ENCODE data around the gene SLIT3. TPM values are rescaled to one million over a fixed set of nuclear protein-coding genes. Genes with fewer than 3 reads are reported as not detected.
A peak's percentile ranks its signal among the peaks of the same experiment; 100 is the strongest.

The SLIT3 gene
- total and polyA plus RNA-seq, 2 donors from 2014 or later, result 14.5 to 54.1 TPM

DNA sequence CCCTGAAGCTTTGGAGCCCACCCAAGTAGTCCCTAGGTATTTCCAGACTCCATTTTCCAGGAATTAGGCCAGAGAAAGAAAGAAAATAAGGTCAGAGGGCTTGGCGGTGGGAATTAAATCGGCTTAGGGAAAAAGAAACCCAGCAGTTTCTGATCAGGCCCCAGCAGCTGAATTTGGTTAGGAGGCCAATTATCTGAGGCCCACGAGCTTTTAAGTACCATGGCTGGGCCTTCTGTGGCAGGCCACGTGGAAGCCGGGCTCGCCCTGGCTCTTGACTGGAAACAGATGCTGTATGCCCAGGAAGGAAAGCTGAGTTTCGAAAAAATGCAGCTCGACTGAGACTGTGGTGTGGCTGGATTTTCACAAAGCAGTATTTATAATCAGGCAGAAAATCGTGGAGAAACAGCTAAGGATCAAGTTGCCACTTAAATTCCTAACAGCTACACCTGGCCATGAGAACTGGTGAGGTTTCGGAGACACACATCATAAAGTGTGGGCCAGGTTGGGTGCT is 646.7 kb downstream of the SLIT3 start:
- H3K9ac ChIP-seq (ENCODE audit: low read length in 3 of 3), result no peak overlapping the region
- no peaks in the 10 kb centered on the region for H3K36me3 ChIP-seq (ENCODE audit: control insufficient read depth in 2 of 3, insufficient read depth in 3 of 3, low read length in 3 of 3)
- no peak overlapping the region for H3K4me3 ChIP-seq (ENCODE audit: low read length in 3 of 3)
- DNase-seq (peak in 4 of 5 donors; percentile 57 to 82 (median 67)), FAIRE-seq (no peak)
- no peaks in the 10 kb centered on the region for H3K27me3 ChIP-seq (ENCODE audit: control insufficient read depth, insufficient read depth, low read length)
- no peaks in the 10 kb centered on the region for H3K4me1 ChIP-seq (ENCODE audit: control insufficient read depth in 2 of 3, insufficient read depth in 2 of 3, low read depth in 1 of 3, low read length in 3 of 3)
- TF ChIP-seq, protein P1, sequence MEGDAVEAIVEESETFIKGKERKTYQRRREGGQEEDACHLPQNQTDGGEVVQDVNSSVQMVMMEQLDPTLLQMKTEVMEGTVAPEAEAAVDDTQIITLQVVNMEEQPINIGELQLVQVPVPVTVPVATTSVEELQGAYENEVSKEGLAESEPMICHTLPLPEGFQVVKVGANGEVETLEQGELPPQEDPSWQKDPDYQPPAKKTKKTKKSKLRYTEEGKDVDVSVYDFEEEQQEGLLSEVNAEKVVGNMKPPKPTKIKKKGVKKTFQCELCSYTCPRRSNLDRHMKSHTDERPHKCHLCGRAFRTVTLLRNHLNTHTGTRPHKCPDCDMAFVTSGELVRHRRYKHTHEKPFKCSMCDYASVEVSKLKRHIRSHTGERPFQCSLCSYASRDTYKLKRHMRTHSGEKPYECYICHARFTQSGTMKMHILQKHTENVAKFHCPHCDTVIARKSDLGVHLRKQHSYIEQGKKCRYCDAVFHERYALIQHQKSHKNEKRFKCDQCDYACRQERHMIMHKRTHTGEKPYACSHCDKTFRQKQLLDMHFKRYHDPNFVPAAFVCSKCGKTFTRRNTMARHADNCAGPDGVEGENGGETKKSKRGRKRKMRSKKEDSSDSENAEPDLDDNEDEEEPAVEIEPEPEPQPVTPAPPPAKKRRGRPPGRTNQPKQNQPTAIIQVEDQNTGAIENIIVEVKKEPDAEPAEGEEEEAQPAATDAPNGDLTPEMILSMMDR (IDR thresholded peaks at IDR 0.05; ENCODE audit: borderline replicate concordance, extremely low read depth, insufficient read depth), result no peak
- no peak overlapping the region for H3K27ac ChIP-seq (ENCODE audit: low read depth in 2 of 2, low read length in 2 of 2)
- H3K9me3 ChIP-seq (ENCODE audit: control insufficient read depth in 2 of 3, insufficient read depth in 1 of 3, low read length in 3 of 3), result no peaks in the 10 kb centered on the region
- intact Hi-C loops (cut with DNase I), result no loop called here

DNA sequence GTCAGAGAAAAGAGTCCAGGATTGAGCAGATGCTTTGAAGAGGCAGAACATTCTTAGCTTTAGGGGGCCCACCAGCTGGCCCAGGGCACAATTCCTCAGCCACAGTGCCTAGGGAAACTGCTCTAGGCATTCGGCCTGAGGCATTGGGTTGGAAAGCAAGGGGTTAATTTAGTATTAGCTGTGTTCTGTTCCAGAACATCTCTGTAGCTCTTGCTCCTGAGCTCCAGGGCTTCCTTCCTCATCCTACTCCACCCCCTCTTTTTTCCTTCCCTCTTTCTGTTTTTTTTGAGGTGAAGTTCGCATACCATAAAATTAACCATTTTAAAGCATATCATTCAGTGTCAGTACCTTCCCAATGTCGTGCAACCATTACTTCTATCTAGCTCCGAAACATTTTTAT is 647.3 kb downstream of the SLIT3 start:
- TF ChIP-seq, protein P1 (IDR thresholded peaks at IDR 0.05; ENCODE audit: borderline replicate concordance, extremely low read depth, insufficient read depth), result no peak
- H3K27me3 ChIP-seq (ENCODE audit: control insufficient read depth, insufficient read depth, low read length), result no peaks in the 10 kb centered on the region
- intact Hi-C loops (cut with DNase I), result no loop called here
- no peaks in the 10 kb centered on the region for H3K9me3 ChIP-seq (ENCODE audit: control insufficient read depth in 2 of 3, insufficient read depth in 1 of 3, low read length in 3 of 3)
- no peak overlapping the region for H3K27ac ChIP-seq (ENCODE audit: low read depth in 2 of 2, low read length in 2 of 2)
- H3K36me3 ChIP-seq (ENCODE audit: control insufficient read depth in 2 of 3, insufficient read depth in 3 of 3, low read length in 3 of 3), result no peaks in the 10 kb centered on the region
- H3K4me3 ChIP-seq (ENCODE audit: low read length in 3 of 3), result no peak overlapping the region
- no peaks in the 10 kb centered on the region for H3K4me1 ChIP-seq (ENCODE audit: control insufficient read depth in 2 of 3, insufficient read depth in 2 of 3, low read depth in 1 of 3, low read length in 3 of 3)
- FAIRE-seq, result no peak
- DNase-seq, result no peak
- no peak overlapping the region for H3K9ac ChIP-seq (ENCODE audit: low read length in 3 of 3)

DNA sequence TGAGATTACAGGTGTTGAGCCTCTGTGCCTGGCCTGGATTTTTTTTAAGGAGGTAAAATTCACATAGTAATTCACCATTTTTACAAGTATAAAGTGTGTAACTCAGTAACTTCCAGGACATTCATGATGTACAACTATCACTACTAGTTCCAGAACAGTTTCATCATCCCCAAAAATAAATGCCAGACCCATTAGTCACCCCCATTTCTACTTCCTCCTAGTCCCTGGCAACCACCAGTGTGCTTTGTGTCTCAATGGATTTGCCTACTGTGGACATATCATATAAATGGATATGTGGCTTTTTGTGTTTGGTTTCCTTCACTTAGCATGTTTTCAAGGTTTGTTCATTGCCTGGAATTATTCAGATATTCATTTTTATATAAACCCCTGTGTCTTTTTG is 649.3 kb downstream of the SLIT3 start:
- no peaks in the 10 kb centered on the region for H3K9me3 ChIP-seq (ENCODE audit: control insufficient read depth in 2 of 3, insufficient read depth in 1 of 3, low read length in 3 of 3)
- no peak for DNase-seq
- H3K9ac ChIP-seq (ENCODE audit: low read length in 3 of 3), result no peak overlapping the region
- TF ChIP-seq, protein P1 (IDR thresholded peaks at IDR 0.05; ENCODE audit: borderline replicate concordance, extremely low read depth, insufficient read depth), result no peak
- H3K4me3 ChIP-seq (ENCODE audit: low read length in 3 of 3), result no peak overlapping the region
- no peak for FAIRE-seq
- no peaks in the 10 kb centered on the region for H3K27me3 ChIP-seq (ENCODE audit: control insufficient read depth, insufficient read depth, low read length)
- no peaks in the 10 kb centered on the region for H3K4me1 ChIP-seq (ENCODE audit: control insufficient read depth in 2 of 3, insufficient read depth in 2 of 3, low read depth in 1 of 3, low read length in 3 of 3)
- intact Hi-C loops (cut with DNase I), result no loop called here
- no peaks in the 10 kb centered on the region for H3K36me3 ChIP-seq (ENCODE audit: control insufficient read depth in 2 of 3, insufficient read depth in 3 of 3, low read length in 3 of 3)
- H3K27ac ChIP-seq (ENCODE audit: low read depth in 2 of 2, low read length in 2 of 2), result no peak overlapping the region

DNA sequence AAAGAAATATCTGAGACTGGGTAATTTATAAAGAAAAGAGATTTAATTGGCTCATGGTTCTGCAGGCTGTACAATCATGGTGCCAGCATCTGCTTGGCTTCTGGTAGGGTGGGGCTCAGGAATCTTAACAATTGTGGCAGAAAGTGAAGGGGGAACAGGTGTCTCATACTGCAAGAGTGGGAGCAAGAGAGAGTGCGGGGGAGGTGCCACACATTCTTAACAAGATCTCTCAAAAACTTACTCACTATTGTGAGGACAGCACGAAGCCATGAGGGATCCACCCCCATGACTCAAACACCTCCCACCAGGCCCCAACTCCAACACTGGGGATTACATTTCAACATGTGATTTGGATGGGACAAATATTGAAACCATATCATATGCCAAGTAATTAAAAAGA is 651.6 kb downstream of the SLIT3 start:
- Histone ChIP-seq H3K36me3 (ENCODE audit: control insufficient read depth in 2 of 3, insufficient read depth in 3 of 3, low read length in 3 of 3) (no peaks in the 10 kb centered on the region), H3K4me3 (ENCODE audit: low read length in 3 of 3) (no peak overlapping the region), H3K27me3 (ENCODE audit: control insufficient read depth, insufficient read depth, low read length) (no peaks in the 10 kb centered on the region), H3K4me1 (ENCODE audit: control insufficient read depth in 2 of 3, insufficient read depth in 2 of 3, low read depth in 1 of 3, low read length in 3 of 3) (no peaks in the 10 kb centered on the region), H3K9me3 (ENCODE audit: control insufficient read depth in 2 of 3, insufficient read depth in 1 of 3, low read length in 3 of 3) (no peaks in the 10 kb centered on the region), H3K27ac (ENCODE audit: low read depth in 2 of 2, low read length in 2 of 2) (no peak overlapping the region), H3K9ac (ENCODE audit: low read length in 3 of 3) (no peak overlapping the region)
- intact Hi-C loops (cut with DNase I), result no loop called here
- TF ChIP-seq, protein P1 (IDR thresholded peaks at IDR 0.05; ENCODE audit: borderline replicate concordance, extremely low read depth, insufficient read depth), result no peak
- no peak for DNase-seq
- FAIRE-seq, result no peak
